Heart left ventricle (tissue), 13 donors: ENCODE results near the gene HTRA3.

ENCODE experiments used
- POLR2A ChIP-seq, 2 donors: fragments of 450-650 bp; IDR thresholded peaks; one replicate each; pipeline ENCODE4 v1.6.1; 2017; ENCODE audit warnings: antibody characterized with exemption in 2 of 2, mild to moderate bottlenecking in 2 of 2, moderate library complexity in 2 of 2
- TF ChIP-seq, protein P1 (sequence below), 12 donors: fragments of 200-600 bp; sonication (generic) in 4 of 12; IDR thresholded peaks; one replicate each; pipeline versions ENCODE4 v1.5.0 to v1.8.0; 2018 to 2022; ENCODE audit warnings: antibody characterized with exemption in 12 of 12, mild to moderate bottlenecking in 5 of 12
- donor health status: ischemic (EF 13 %, LVEDD 7.1; RV severe dilation, severe dysfunction).
- donor health status: DM: no; HTN: yes; CAD: no.
- donor health status: DM: no; HTN: no; CAD: no.
- donor health status: ischemic (EF 25% LVEDD 6.9; RV normal size, moderate dysfunction).
- donor health status: ischemic (EF 25% LVEDD 5.7; RV mildly dilated, moderate dysfunction).
- donor health status: ischemic (EF 35%, LVEDD 5.7; RV mildly dilated, moderate dysfunction).
- donor health status: nonischemic (EF 11% LVEDD 7.7; RV severe dilation, severe dysfunction).
- donor health status: DM: yes; HTN: yes; CAD: no.
- donor health status: PGD.
- donor health status: ischemic (EF 29% LVEDD 5.4; RV normal size, mild dysfunction).
- donor health status: nonischemic (EF 23%, LVEDD 6.1; RV moderate dilation, normal function).

DNA sequence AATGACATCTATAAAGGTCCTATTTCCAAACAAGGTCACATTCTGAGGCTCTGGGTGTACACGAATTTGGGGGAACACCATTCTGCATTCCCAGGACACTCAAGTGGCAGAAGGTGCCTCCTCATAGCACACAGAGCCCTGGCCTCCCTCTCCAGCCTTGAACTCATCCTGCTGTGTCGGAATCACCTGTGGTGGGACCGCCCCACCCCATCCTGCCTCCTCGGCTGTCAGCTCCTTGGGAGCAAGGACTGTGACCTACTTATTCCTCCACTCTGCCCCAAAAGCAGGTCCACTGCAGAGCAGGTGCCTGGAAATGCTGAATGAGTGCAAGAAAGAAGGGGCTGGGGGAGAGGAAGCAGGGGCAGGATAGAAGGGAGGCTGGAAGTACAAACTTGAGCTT lies 33.5 kb downstream of the HTRA3 start:
- TF ChIP-seq, protein P1, sequence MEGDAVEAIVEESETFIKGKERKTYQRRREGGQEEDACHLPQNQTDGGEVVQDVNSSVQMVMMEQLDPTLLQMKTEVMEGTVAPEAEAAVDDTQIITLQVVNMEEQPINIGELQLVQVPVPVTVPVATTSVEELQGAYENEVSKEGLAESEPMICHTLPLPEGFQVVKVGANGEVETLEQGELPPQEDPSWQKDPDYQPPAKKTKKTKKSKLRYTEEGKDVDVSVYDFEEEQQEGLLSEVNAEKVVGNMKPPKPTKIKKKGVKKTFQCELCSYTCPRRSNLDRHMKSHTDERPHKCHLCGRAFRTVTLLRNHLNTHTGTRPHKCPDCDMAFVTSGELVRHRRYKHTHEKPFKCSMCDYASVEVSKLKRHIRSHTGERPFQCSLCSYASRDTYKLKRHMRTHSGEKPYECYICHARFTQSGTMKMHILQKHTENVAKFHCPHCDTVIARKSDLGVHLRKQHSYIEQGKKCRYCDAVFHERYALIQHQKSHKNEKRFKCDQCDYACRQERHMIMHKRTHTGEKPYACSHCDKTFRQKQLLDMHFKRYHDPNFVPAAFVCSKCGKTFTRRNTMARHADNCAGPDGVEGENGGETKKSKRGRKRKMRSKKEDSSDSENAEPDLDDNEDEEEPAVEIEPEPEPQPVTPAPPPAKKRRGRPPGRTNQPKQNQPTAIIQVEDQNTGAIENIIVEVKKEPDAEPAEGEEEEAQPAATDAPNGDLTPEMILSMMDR (IDR thresholded peaks at IDR 0.05) = no peak
- TF ChIP-seq POLR2A (IDR thresholded peaks at IDR 0.05) = no peak
